HG02678 (cell line): ENCODE measurements around the gene MPC2.
A peak's percentile ranks its signal among the peaks of the same experiment; 100 is the strongest.
"Not testable (repeated sequence)": the region's sequence is repeated elsewhere in the genome, so short reads cannot be mapped to it uniquely, and the experiment has no call there.

Experiments used
- ATAC-seq: cut with Tn5 transposase; IDR thresholded peaks from one replicate; pipeline ENCODE4 v1.9.1; 2021; ENCODE audit warnings: mild to moderate bottlenecking, moderate library complexity; ENCODE audit not compliant: unreplicated experiment

MPC2 gene

DNA sequence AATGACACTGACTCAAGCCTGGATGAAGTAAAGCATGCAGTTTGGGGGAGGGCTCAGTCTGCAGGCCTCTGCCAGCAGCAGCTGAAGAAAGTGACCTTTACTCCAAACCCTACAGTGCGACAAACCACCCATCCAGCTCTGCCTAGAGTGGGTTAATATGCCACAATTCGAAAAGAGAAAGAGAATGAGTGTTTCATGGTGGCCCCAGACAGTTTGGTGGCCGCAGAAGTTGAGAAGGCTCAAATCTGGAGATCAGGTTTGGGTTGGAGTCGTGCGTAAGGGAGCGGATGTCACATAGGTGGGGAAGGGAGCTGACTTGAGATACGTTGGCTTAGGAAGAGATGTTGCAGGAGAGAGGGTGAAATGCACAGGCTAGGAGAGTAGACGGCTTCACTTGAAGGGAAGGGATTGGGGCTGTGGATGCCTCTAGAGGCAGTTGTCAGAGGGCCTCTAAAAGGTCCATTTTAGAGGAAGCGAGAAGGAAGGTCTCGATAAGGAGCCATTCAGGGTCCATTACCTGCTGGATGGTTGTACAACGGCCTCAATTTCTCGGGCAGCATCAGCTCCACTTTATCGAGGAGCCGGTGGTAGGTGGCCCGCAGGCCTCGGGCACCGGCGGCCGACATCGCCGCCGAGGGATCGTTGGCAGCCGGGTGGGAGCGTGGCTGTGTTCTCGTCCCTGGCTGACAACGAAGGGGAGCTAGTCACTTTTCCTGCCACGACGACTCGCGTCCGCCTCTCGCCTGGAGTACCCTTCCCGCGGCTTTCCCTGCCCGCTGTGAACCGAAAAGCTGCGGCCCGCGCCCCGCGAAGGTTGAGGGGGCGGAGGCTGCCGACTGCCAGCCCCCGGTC, 1.4 kb downstream of the MPC2 start:
- peak; percentile 4 for ATAC-seq

DNA sequence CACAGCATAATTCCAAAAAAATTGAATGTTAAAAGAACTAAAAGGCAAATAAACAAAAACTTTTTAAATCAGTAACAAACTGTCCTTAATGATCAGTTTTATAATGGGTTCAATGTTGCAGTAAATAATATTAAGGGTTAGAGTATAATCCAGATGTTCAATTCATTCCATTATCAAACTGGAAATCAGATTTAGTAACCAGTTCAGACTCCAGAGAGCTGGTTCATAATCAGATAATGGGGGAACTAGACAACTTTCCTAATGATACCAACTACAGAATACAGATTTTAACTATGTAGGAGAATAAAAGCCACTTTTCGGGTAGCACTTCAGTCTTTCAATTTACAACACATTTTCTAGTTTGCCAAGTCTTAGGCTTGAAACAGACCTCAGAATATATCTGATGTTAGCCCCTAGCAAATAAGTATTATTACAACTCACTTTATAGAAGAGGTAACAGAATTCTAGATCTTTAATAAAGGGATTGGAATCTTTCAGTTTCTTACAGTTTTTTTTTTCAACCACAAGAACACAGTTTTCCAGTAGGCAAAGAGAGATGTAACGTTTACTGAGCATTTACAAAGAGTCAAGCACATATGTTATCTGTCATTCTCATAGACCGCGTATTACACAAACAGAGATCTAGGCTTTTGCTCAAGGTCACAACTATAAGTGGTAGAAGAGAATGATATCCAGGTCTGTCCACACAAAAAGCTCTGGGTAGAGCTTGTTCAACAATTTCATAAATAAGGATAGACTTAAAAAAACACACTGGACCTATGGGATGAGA, 2.3 kb downstream of the MPC2 start:
- no peak for ATAC-seq

DNA sequence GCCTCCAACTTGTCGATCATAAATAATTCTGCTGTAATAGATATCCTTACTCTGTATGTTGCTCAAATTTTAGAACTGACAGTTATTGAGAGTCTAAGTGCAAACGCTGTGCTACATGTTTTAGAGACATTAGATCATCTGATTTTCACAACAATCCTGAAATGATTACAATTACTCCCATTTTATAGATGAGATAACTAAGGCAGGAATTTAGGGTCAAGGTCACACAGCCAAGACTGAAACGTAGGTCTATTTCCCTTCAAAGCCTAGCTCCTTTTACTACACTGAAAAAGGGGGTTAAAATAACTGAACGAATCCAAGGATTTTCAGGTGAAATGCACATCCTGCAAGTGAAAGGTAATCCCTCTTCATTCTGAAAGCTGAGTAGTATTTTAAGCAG, 3.1 kb downstream of the MPC2 start:
- no peak for ATAC-seq

DNA sequence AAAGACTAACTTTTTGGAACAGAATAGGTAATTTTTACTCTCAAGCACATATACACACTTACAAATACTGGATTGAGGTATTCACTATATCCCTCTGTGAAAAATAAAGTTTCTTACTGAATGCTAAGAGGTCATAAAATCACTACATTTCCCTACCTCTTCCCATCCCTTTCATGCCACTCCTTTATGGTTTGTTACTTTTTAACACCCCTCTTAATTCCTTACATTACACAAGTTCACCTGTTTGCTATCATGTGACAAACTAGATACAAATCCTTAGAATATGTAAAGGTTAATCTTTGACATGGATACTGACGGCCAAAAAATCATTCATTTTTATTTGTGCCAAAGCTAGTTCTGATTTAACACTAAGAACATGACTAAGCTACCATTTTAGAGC, 7.1 kb downstream of the MPC2 start:
- no peak for ATAC-seq

DNA sequence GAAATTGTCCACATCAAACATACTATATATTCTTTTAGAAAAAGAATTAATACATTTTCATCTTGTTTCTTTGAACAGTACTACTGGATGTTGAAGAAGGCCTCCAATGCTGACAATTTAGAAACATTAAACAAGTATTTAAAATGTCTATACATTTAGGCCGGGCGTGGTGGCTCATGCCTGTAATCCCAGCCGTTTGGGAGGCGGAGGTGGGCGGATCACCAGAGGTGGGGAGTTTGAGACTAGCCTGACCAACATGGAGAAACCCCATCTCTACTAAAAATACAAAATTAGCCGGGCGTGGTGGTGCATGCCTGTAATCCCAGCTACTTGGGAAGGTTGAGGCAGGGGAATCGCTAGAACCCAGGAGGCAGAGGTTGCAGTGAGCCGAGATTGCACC, 8.0 kb downstream of the MPC2 start:
- not testable (repeated sequence) for ATAC-seq

DNA sequence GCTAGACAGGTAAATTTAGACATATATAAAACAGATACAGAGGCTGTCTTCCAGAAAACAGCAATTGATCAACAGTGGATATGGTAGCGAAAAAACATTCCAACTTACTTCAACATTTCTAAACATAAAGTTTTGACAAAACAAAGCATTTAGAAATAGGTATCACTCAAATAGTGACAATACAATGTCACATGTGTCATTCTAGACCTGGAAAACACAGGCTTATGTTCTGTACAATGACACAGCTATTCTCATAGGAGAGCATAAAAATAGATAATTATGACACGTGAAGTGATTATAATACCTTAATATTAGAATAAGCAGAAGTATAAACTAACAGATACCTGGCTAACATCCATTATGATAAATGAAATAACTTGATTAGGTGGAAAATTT, 8.4 kb downstream of the MPC2 start:
- ATAC-seq: no peak

DNA sequence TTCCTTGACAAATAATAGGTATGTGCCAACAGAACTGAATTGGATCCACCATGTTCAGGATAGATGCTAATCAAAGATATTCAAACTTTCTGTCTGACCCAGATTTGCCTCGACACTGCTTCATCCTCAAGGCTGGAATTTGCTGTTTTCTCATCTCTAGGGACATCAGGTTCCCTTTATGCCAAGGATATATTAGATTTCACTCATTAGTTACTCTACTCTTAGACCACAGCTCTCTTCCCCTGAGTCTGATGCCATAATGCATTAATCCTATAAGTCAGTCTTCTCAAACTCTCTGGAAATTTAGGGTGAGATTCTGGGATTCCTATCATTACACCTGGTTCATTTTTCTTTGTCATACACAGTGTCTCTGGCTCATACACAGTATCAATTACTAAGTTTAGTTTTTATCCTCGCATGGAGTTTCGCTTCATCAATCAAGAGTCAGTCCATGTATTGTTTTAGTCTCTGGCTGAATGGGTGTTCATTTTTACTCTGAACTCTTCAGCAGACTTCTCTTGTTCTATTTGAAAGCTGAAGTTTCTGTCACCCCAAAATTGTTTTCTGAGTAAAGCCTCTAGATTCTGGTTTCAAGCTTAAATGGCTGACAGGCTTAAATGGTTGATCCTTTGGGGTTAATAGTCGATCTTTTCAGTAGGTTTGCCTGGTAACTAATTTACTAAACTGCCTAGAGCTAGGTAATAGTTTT, 9.7 kb downstream of the MPC2 start:
- ATAC-seq: peak; percentile 48

DNA sequence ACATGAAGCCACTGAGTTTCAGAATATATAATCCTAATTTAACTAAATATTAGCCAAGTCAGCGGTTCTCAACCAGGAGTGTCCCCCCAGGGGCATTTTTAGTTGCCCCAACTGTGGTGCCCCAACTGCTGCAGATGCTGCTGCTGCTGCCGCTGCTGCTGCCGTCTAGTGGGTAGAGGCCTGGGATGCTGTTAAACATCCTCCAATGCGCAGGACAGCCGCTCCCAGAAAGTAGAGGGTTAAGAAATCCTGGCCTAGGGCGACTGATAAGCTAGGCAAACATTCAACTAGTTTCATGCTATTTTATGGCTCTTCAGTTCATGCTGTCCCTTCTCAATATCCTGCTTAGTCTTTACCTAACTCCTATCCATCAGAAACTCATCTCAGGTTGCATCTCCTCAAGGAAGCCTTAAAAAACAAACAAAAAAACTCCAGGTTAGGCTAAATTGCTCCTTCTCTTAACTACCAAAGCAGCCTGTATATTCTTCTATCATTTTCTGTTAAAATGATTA, 10.3 kb downstream of the MPC2 start:
- ATAC-seq: no peak

DNA sequence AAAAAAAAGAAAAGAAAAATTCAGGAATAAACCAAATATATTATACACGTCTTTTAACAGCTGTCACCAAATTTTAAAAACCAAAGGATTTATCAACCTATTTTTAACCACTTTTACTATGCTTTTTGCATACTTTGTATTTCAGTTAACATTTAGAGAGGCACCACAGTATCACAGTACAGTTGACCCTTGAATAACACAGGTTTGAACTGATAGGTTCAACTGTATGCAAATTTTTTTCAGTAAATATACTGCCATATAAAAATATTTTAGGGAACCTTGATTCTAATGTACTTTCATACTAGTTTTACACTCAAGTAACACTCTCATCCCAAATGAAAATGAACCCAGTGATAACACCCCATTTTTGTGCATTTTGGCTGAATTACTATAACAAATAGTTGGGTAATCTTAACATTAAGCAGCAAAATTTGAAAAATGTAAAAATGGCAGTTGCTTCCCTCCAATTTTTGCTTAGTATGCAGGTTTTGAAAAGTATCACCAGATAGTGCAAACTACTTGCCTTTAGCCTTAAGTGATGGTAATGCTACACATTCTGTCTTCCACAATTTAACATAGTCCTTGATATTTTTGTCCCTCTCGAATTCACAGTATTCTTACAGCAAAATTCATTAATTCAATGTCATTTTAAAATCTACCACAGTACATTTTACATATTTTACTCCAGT, 12.2 kb downstream of the MPC2 start:
- ATAC-seq: no peak

DNA sequence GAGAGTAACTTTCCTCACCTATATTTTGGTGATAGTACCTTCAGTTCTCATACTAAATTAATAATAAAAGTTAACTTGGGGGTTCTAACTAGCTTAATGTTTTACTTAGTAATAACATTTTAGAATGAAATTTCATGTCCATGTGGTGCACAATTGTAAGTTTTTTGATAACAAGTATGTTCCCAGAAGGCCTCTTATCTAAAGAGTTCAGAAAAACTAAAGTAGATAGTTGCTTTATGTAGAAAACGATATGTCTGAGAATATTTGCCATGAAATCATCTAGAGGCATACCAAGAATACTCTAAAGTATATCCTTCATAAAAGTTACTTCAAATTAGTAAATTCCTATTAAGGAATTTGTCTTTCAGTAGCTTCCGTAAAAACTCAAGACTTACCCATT, 12.8 kb downstream of the MPC2 start:
- no peak for ATAC-seq

DNA sequence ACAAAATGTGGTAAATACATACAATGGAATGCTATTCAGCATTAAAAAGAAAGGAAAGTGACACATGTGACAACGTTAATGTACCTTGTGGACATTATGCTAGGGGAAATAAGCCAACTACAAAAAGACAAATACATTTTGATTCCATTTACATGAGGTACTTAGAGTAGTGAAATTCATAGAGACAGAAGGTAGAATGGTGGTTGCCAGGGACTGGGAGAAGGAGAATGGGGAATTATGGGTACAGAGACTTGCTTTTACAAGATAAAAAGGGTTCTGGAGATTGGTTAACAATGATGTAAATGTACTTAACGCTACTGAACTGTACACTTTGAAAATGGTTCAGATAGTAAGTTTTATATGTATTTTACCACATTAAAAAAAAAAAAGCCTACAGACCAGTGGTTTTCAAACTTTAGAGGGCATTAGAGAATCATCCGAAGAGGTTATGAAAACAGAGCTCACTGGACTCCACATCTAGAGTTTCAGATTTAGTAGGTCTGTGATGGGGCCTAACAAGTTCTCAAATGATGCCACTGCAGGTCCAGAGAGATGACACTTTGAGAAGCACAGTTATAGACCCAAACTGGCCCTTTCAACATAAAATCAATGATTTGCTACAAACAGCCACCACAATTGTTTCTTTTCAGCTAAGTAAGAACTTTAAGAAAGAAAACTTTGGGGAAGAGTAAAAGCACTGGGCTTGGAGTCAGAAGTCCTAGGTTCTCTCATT, 13.4 kb downstream of the MPC2 start:
- ATAC-seq: peak; percentile 32

DNA sequence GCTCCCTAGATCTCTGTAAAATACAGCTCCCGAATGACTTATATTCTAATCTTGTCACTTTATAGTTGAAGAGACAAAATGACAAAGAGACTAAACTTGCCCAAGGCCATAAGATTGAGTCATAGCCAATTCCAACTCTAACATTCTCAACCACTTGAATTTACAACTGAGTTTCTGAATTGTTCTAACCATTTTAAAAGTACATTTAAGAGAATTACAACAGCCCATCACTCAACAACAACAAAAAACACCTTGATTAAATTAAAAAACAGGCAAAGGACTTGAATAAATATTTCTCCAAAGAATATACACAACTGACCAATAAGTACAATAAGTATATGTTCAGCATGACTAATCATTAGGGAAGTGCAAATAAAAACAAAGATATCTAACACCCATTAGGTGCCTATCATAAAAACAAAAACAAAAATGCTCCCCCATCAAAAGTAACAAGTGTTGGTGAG, 14.2 kb downstream of the MPC2 start:
- no peak for ATAC-seq

DNA sequence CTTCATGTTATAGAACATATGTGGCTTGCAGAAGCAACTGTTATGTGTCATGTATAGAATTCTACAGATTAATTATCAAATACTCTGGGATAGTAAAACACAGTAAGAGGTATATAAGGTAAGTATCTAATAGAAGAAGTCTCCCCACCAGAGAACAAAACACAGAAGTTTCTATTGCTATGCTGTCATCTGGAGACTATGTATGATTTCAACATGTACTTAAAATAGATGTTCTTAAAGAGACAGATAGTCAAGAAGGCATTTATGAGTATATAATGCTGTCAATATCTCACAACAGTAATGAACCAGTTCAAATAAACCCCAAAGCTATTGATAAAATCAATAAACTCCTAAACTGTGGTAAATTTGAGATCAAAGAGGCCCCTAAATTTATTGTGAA, 14.8 kb downstream of the MPC2 start:
- no peak for ATAC-seq

DNA sequence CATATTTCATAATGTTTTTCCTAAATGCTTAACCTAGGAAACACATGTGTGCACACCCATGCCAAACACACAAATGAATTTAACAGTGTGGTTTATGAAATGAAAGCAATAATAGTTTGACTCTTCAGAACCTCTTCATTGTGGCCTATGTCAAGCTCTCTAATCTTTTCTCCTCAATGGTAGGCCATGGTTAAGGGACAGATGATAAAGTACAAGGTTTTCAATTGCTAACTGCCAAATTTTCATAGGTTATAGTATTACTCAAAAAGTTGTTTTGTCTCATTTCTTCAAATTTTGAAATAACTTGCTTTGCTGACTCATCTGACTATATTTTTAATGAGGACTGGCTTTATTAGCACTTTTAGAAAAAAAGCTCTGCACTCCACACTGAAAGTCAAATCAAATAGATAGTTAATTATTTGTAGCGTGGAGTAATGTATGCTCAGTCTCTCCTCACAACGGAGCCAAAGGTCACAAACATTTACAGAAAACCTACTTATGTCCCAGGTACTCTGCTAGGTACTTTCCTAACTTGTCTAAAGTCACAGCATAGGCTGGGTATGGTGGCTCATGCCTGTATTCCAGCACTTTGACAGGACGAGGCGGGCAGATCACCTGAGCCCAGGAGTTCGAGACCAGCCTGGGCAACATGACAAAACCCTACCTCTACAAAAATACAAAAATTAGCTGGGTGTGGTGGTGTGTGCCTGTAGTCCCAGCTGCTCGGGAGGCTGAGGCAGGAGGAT, 19.9 kb downstream of the MPC2 start:
- ATAC-seq: no peak

DNA sequence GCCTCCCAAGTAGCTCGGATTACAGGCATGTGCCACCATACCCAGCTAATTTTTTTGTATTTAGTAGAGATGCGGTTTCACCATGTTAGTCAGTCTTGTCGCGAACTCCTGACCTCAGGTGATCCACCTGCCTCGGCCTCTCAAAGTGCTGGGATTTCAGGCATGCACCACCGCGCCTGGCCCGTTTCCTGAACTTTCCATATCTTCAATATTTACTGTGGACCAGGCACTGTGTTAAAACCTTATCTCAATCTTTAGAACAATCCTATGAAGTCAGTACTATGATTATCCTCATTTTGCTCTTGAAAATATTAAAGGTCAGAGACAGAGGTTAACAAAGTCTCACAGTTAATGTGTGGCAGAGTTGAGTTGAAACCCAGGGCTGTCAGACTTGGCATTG, 21.3 kb downstream of the MPC2 start:
- no peak for ATAC-seq

DNA sequence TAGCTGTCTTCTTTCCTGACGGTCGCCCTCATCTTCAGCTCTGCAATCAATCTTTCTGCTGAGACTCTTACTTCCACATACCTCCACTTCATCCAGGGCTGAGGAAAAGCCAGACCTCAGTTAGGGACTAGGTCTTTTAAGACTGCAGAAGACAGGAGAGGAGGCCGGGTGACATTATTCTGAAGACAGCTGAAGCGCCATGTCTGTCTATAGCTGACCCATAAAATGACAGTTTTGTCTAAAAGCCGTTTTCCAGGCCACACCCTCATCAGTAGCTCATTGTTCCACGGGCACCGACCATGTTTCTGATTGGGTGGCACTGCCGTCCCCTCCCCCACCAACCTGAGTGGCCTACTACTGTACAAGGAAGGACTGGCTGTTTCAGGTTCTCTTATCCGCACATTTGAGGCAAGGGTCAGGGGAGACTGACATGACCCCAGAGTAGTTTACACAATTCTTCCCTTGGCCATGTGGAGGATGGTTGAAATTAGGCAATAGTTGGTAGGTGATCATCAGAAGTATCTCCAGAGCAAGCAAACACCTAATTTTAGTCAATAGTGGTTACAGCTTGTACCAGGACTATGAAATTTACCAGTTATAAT, 22.9 kb downstream of the MPC2 start, which contains the start of gene ADCY10:
ADCY10 (minus strand) TSS at position 240 of the 602 bp plus-strand sequence. CDS start 8,994 bp downstream, outside the sequence.
- no peak for ATAC-seq

DNA sequence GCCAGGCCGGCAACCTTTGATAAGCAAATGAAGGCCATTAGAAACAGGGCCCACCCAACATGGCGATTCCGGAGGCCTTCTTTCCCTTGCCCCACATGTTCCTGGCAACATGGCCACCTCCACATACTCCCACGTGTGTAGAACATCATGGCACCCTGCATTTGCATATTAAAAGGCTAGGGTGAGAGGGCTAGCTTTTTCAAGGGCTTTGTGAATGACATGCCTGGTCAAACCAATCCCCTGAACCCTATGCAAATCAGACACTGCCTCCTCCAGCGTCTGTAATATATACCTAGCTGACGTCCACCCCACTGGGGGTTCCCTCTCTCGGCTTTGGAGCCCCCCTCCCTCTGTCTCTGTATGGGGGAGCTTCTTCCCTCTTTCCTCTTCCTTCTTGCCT, 24.6 kb downstream of the MPC2 start:
- no peak for ATAC-seq

DNA sequence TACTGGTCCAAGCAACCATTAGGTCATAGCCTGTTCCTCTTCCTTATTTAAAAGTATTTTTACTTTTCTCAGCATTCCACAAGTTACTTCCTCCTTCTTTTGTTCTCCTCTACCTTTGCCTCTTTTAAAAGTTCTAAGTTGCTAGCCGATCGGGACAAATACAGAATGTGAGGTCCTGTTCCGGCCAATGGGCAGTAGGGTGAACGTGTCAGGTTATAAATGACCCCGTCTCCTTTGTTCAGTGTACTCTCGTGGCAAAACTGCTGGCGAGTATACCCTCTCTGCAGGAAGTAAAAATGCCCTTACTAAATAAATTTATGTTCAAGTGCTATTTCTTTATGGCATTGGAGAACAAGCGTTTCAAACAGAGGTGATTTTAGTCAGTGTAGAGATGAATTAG, 25.5 kb downstream of the MPC2 start:
- no peak for ATAC-seq

DNA sequence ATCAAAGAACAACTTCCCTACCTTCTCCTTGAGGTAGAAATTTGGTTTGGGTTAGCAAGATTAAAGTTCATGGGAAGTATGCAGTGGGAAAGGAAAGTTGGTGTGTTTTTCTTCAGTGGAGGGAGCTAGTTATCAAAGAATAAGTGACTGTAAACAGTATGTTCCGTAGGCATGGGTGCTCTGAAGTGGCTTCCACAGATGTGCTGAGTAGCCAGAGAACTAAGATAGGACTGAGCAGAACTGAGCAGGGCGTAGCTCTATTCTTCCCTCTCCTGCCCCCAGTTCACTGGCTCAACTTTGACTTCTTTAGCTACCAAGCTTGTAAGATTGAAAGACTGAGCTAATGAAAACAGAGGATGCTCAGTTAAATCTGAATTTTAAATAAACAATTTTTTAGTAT, 26.3 kb downstream of the MPC2 start:
- no peak for ATAC-seq
